Measurements from ENCODE around the gene H2BK1.

Gene H2BK1

DNA sequence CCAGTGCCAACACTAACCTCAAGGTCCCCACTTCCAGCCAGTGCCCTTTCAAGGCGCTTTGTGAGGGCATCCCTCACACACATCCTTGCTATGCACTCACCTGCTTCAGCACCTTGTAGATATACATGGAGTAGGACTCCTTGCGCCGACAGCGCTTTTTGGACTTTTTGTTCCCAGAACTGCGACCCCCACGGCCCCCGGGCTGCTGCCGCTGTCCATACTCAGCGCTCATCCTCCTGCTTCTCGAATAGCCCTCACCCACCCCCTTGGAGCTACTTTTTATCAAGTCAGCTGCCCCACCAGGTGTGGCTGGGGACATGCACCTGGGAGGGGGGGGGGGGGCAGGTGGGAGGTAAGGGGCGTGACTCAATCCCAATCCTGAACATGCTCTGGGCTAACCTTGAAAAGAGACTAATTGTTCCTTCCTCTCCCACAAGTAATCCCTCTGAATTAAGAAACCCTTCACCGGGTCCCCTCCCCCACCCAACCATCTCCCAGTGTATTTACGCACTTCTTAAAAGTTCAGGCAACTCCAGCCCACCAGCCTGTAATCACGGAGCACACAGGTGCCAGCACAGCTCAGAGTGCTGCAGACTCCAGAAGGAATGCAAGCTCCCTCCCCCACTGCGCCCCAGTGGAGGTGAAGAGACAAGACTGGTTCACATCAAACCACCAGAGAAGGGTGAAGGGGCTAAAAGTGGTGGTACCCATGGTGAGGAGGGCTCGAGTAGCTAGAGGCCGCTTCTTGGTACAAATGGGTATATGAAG lies at the start of gene H2BK1:
Gene H2BK1, minus strand, starts transcription at position 402 of the 768 bp plus-strand sequence. Its CDS starts 170 bp downstream, at position 232.
- DNase-seq, result no peak

DNA sequence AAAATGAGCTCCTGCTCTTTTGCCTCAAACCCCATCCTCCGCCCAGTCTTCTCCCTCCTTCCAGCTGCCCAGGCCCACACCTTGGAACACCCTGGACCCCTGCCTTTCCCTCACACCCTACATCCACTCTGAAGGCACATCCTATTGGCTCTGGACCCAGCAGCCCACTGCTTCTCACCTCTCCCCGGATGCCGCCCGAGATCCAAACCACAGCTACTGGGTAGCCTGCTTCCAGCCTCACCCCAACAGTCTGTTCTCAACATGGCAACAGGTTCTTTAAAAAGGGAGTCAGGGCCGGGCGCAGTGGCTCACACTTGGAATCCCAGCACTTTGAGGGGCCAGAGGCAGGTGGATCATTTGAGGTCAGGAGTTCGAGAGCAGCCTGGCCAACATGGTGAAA lies 47.7 kb upstream of the H2BK1 start:
- no peak for DNase-seq

DNA sequence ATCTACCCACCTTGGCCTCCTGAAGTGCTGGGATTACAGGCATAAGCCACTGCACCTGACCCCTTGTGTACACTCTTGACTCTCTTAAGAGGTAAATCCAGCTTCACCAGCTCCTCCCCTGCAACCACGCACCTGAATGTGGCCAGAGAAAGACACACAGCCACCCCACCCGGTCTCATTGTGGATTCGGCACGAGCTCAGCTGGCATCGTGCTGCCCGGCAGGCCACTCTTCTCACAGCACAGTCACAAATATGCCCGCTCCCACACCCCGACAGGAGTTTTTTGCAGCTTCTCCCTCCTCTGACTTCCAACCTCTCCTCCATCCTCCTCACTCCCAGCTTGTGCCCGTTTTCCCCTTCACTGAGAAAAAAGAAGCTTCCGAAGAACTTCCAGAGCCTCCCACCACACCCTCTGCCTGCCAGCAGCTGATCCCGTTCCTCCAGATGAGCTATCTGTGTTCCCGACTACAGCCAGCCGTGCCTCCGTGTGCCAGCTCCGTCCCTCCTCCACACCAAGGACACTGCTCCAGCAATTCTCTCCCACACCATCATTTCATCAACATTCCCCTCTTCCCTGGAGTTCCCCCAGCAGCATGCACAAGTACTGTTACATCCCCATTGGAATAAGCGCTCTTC lies 46.2 kb upstream of the H2BK1 start:
- DNase-seq, result no peak

DNA sequence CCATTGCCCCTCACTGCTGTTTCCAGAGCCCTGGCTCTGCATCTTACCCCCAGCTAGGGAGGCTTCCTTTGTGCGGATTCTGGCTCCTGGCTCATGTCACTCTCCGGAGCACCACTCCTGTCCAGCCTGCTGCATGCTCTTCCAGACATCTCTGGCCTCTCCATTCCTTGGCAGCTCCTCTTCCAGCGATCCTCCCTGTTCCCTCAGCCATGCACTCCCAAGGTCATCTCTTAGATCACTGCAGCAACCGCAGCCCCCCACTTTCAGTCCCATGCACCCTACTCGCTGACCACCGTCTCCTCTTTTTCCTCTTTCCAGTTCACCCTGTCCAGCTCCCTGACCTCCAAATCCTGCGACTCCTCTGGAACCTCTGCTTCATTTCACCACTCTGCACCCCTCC lies 45.1 kb upstream of the H2BK1 start:
- DNase-seq, result no peak

DNA sequence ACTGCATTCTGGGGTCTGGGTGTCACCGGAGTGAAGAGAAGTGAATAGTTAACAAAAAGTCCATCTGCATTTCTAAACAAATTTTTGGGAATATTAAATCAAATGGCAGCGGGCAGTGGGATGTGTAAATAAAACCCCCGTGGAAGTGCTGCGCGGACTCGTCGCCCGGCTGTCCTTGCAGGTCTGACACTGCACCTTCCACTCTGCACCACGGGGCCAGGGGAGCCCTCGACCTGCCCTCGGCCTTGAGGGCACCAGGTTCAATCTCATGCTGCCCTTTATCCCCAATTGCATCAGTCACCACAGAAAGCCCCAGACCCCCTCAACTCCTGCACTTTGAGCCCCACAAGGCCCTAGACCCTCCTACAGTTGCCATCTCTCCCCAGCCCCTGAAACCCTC lies 44.6 kb upstream of the H2BK1 start:
- DNase-seq, result no peak

DNA sequence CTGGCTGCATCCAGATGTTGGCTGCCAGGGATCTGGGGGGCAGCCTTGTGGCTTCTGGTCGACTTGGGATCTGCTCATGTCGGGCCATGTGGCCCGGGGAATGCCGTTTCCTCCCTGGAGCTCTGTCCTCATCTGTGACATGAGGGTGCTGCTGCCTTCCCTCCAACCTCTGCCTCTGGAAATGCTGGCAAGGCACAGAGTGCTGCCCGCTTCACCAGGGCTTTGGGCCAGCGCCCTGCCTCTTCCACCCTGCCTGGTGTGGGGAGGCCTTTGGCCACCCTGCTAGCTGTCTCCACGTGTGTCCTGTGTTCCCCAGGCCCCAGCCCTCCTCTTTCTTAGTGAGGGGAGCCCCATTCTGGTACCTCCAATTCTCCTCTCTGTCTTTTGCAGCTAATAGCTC lies 44.0 kb upstream of the H2BK1 start:
- no peak for DNase-seq

DNA sequence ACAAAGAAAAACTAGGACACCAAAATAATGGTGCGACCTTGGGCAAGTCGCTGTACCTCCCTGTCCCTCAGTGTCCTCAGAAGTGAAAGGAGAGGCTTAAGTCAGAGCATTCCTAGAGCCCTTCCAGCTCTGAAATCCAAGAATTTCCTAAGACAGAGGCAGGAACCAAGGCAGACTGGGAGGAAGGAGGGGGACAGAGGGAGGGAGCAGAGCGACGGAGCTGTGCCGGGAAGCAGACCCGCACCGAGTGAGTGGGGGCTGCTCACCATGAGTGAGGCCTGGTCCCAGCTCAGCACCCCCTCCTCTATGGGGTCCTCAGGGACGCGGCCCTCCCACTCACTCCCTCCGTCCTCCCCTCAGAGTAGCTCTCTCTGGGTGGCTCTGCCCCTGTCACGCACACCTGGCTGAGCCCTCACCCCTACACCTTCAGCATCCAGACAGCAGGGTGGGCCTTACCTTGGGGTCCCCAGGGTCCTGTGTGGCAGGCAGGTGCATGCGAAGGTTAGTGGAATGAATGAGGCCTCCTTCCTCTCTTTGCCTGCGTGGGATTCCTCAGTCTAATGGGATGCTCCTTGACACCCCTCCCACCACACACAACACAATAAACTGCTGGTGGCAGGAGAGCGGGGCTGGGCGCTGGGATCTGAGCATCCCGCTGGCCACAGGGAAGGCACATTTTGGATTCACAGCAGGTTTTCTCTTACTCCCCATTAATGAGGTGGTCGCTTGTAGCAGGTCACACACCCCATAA lies 42.8 kb upstream of the H2BK1 start:
- no peak for DNase-seq

DNA sequence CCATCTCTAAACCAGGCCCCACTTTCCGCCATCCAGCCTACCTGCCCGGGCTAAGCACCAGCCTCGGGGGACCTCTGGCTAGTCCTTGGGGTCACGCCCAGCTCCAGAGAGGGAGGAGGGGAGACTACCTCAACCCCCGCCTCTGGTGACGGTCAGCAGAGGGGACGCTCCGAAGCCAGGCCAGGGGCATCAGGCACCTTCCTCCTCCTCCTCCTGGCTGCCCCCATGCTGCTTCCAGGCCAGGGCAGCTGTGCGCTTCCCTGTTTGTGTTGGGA lies 42.2 kb upstream of the H2BK1 start:
- DNase-seq, result no peak

DNA sequence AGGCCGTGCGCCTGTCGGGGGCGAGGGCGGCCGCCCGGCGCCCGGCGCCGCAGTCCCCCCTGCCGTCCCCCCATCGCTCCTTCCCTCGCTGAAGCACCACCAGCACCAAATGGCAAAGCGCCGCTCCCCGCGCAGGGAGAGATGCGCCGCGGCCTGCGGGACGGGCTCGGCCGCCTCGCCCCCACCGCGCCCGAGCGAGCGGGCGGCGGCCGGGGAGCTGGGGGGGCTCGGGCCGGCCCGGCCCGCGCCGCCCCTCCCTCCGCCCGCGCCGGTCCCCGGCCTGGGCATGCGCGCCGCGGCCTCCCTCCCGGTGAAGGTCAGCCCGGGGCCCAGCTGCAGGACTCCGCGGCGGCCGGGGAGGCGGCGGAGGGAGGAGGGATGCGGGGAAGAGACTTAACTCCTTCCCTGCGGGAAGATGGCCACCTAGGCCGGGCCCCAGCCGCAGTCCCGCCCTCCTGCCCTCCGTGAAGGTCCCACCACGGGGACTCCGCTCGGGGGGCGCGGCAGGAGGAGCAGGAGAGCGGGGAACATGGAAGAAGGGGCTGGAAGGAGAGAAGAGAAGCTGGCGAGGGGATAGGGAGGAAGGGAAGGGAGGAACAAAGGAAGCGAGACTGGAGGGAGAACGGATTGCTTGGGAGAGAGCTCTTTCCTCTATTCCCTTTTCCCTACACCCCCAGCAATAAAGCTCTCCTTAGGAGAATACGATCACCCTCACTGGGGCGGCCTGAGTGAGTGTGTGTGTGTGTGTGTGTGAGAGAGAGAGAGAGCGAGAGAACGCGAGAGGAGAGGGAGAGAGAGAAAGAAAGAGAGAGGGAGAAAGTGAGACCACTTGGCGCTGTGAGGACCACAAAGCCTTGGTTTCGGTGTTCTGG lies 41.6 kb upstream of the H2BK1 start:
- no peak for DNase-seq

DNA sequence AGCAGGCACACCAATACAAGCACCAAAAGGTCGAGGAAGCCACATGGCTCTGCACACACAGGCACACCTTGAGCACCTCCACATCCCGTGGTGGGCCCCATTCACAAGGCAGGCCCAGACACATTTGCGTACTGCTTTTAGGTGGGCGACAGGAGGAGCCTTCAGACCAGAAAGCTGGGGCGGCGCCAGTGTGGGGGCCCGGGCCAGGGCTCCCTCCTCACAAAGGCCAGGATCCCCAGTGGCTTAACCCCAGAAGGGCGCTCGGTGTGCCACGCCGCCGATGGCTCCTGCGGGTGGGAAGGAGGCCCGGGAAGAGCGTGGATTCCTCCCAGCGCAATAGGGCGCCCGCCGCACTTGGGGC lies 41.0 kb upstream of the H2BK1 start:
- DNase-seq, result no peak

DNA sequence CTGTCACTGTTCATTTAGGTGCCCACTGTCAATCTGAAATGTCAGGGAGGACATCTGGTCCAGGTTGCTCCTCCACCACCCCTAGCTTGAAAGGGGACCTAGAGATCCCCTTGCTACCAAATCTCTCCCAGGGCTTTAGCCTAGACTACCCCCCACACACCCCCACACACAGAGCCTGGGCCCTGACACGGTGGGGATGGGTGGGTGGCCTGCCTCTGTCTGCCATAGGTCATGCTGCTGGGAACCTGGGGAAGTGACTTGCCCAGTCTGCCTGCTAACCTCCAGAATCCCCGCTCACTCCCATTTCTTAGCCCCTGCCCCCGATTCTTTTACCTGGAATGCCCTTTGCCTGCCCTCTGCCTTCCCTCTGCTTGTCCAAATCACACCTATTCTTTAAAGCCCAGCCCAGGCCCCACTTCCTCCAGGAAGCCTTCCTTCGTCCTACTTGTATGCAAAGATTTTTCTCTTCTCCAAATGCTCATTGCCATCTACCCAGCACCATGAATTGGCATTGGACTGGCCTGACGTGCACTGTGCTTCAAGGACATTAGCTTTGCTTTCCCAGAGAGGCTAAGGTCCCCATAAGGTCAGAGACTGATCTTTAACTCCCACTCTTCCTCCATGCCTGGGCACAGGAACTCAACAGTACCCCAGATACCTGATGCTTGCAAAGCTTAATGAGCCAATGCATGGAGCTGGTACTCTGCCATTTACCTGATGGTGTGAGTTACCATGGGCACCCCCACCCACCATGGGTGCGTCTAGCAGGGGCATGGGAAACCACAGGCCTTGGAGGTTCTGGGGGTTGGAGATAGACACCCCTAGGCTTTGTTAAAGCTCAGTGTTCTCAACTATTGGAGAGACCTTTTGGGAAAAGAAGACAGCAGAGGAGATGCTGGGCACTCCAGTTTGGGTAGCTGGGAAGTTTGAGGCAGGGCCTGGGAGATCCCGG lies 40.2 kb upstream of the H2BK1 start:
- no peak for DNase-seq

DNA sequence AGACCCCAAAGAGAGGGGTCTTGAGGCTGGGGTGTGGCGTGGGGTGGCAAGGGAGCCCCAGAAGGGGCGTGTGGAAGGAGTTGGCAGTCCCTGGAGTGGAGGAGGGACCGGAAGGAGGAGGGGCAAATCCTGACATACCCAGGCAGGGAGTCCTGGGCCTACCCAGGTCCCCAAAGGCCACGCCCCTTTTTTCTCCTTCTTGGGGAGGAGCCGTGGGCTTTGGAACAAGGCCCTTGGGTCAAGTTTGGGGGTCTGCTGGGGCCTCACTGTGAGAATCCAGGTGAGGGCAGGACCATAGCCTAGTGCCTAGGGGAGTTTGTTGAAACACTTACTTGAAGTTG lies 39.4 kb upstream of the H2BK1 start:
- no peak for DNase-seq

DNA sequence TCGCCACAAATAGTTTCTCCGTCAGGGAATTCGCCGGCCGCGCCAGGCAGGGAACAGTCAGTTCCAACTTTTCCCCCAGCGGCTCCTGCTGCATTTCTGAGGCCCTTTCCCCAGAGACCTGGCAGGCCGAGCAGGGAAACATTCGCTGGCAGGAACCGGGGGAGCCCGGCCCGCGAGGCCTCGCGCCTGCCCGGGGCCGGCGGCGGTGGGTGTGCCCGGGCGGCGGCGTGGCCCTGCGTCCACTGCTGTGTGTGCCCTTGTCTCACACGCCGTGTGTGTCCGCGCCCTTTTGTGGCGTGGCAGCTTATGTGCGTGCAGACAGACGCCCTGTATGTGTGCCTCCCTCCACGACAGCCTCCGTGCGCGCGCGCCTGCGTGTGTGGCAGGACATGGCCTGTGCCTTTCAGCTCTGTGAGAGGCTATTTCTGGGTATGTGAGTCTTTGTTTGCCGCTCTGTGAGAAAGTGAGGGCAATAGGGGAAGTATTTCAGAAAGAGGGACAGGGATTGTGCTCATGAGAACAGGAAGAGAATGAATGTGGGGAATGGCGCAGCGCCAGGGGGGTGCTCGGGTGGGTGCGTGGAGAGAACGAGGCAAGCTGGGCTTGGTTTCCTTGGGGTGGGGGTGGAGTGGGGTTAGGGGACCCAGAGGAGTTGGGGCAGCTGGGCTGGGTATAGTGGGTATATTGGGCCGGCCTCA lies 38.9 kb upstream of the H2BK1 start:
- DNase-seq, result peak in 1 of 2 donors; percentile 21

DNA sequence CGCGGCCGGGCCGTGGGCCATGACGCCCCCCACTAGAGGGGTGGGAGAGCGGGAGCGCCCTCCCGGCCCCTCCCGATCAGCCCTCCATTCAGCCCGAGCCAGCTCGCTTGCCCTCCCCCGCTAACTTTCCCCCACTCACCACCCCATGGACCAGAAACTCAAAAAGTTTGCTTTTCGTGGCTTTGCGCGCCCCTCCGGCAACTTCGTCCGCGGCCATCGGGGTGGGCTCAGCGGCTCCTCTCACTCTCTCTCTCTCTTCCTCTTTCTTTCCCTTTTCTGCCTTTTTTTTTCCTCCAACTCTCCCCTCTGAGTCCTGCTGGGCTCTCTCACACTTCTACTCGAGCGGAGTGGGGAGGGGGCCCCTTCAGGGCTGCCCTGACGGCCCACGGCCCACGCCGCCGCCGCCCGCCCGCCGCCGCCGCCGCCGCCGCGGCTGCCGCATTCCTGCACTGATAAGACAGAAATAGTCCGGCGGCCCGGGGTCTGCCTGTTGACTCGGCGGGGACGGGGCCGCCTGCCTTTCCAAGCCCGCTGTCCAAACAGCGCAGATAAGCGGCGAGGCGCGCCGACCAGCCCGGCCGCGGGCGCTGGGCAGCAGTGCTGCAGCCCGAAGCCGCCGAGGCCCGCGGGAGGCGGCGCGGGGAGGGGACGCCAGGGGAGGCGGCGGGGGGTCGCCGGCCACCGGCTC lies 38.2 kb upstream of the H2BK1 start, which contains the start of gene SMARCD3:
Gene SMARCD3, minus strand, starts transcription at position 349 of the 688 bp plus-strand sequence. Its CDS starts 132 bp downstream, at position 217.
- DNase-seq, result peak; percentile 30 to 35

DNA sequence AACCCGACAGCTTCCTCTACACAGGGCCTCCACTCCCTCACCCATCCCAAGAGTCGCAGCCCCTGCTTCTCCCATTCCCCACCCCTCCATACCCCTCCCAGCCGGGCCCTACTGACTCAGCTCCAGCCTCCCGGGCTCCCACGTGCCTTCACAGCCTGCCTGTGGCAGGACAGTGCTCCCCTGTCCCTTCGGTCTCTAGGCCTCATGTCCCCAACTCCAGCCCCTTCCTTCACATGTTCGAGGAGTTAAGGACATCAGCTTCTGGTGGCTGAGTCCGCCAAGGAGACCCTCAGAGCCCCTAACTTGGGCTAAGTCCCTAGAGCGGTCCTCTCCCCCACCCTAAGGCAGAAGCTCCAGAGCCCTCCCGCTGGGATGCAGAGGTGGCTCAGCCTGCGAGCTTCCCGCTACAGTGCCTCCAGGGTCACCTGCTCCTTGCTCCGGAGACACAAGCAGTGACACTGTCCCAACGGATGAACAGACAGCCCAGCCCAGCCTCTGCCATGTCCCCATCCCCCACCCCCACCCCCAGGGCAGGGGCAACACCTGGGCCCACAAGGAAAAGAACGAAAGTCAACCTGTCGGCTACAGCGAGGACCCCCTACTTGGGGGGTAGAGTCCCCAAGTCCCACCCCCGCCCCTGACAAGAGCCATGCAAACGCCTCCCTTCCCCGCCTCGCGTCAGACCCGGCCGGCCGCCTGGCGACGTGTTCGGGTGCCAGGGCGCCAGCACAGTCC lies 37.5 kb upstream of the H2BK1 start:
- no peak for DNase-seq

DNA sequence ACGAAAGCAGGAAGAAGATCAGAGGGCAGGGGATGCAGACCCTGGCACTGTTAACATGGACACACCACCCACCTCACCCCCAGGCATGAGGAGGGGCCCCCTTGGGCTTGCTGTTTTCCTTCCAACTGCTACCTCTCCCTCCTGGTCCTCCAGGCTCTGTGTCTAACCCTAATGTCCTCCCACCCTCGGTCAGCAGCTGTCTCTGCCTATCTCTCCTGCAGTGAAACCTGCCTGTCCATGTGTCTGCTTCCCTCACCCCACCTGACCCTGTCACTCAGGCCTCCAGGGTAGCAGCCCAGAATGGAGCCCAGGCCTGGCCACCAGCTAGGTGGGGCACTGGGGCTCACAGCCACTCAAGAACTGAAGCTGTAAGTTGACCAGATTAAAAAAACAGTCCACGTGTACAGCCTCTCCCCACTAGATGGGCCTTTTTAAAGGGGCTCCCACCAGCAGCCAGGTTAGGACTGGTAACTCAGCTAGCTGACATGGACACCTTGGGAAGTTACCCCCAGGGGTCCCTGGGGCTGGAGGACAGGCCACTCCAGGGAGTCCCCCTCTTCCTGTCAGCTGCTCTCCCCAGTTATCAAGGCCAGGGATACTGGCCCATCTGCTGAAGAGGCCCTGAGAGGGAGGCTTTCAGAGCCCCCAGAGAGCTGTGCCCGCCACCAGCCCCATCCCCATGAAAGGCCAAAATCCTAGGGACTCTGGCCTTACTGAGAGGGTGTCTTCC lies 36.7 kb upstream of the H2BK1 start:
- DNase-seq, result no peak

DNA sequence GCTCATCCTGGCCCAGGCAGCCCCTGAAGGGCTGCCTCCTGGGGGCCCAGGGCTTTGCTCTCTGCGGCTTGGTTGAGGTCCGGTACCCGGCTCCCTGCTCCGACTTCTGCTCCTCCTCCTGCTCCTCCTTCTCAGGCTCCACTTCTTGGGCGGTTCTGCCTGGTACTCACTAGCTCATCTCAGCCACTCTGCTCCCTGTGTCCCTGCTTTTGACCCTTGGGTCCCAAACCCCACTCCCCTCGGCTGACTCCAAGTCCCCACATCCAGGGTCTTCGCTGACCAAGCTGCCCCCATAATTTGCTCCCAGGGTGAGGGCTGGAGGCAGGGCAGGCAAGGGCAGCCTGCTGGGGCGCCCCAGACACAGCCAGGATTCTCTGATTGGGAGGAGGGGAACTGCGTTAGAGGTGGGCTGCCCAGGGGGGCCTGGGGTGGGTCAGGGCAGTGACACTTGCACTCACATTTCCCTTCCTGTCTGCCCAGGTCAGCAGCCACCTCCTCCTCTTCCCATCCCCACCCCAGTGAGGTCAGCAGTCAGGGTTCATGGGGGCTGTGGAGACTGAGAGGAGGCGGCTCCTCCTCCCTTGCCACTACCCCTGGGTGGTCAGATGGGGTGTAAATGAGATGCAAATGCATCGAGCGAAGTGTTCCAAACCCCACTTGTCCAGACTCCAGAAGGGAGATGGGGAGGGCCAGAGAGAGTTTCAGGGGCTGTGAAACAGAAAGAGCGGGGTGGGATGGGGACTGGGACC lies 36.0 kb upstream of the H2BK1 start:
- DNase-seq, result no peak

DNA sequence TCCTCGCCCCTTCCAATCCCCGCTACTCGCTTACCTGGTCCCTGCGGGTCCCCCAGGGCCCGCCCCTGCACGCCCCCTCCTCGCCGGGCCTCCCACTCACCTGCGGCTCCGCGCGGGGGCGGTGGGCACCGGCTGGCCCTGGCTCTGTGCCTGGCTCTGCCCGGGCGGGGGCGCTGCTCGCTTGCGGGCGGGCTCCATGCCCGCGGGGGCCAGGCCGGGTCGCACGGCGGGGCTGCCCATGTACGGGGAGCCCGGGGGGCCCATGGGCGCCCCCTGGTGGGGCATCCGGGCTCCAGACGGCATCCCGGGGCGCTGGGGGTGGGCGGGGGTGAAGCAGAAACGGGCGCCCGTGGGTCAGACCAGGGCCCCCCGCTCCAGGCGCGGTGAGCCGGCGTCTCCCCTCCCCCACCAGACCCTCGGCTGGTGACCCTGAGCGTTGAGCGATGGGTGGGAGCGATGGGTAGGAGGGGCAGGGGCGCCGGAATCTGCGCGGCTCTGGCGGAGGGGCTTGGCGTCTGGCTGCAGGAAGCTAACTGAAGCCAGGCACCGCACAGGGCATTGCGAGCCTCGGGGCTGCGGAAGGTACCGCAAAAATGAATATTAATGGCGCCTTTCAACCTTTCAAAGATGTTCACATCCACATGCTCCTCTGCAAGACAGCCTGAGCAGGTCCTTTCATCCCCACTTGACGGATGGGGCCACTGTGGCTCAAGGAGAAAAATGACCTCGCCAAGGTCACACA lies 35.2 kb upstream of the H2BK1 start:
- DNase-seq, result peak; percentile 58 to 64
